Trophoblast cell (in vitro differentiated cells and primary cell): Measurements from ENCODE around the gene OR1M1.

Source experiments
- DNase-seq, 2 donors: peaks; one replicate each; pipeline ENCODE4 v3.0.0-alpha.2; 2016
- H2AFZ ChIP-seq: 2 replicates; pipeline ENCODE4 v1.6.1; 2013; ENCODE audit warnings: low read length, moderate library complexity, mild to moderate bottlenecking; ENCODE audit not compliant: insufficient read depth, poor library complexity
- H2AK5ac ChIP-seq: 2 replicates; pipeline ENCODE4 v1.6.1; 2013; ENCODE audit warnings: mild to moderate bottlenecking, low read length
- H2BK120ac ChIP-seq: 2 replicates; pipeline ENCODE4 v1.6.1; 2013; ENCODE audit warnings: low read length, mild to moderate bottlenecking, moderate library complexity; ENCODE audit not compliant: insufficient read depth, poor library complexity
- H2BK12ac ChIP-seq: 2 replicates; pipeline ENCODE4 v1.6.1; 2013; ENCODE audit warnings: mild to moderate bottlenecking, low read length, moderate library complexity
- H2BK5ac ChIP-seq: 2 replicates; pipeline ENCODE4 v1.6.1; 2013; ENCODE audit warnings: low read length, low read depth, moderate library complexity, mild to moderate bottlenecking; ENCODE audit not compliant: poor library complexity
- H3K14ac ChIP-seq: 2 replicates; pipeline ENCODE4 v1.6.1; 2013; ENCODE audit warnings: mild to moderate bottlenecking, low read length
- H3K18ac ChIP-seq: 2 replicates; pipeline ENCODE4 v1.6.1; 2013; ENCODE audit warnings: mild to moderate bottlenecking, low read length
- H3K23ac ChIP-seq: 2 replicates; pipeline ENCODE4 v1.6.1; 2013; ENCODE audit warnings: low read length
- H3K27ac ChIP-seq: 2 replicates; pipeline ENCODE4 v1.5.1; 2013; ENCODE audit warnings: low read depth, mild to moderate bottlenecking, inconsistent platforms, low read length, moderate library complexity
- H3K27me3 ChIP-seq: 2 replicates; pipeline ENCODE4 v1.6.1; 2013; ENCODE audit warnings: inconsistent platforms, mild to moderate bottlenecking, low read length, moderate library complexity; ENCODE audit not compliant: insufficient read depth
- H3K36me3 ChIP-seq, 2 experiments: 1 replicate in 1 of 2; 2 replicates in 1 of 2; pipeline ENCODE4 v1.6.1; 2013; ENCODE audit warnings: low read length in 2 of 2, mild to moderate bottlenecking in 2 of 2, moderate library complexity in 1 of 2; ENCODE audit not compliant: insufficient read depth in 2 of 2, control insufficient read depth in 1 of 2
- H3K4ac ChIP-seq: 2 replicates; pipeline ENCODE4 v1.6.1; 2013; ENCODE audit warnings: low read depth, mild to moderate bottlenecking, low read length, moderate library complexity
- H3K4me1 ChIP-seq, 2 experiments: 1 replicate in 1 of 2; 2 replicates in 1 of 2; pipeline ENCODE4 v1.6.1; 2013; ENCODE audit warnings: low read length in 2 of 2, mild to moderate bottlenecking in 2 of 2, moderate library complexity in 1 of 2; ENCODE audit not compliant: insufficient read depth in 2 of 2, control insufficient read depth in 1 of 2
- H3K4me2 ChIP-seq: 2 replicates; pipeline ENCODE4 v1.6.1; 2013; ENCODE audit warnings: inconsistent platforms, mild to moderate bottlenecking, low read length, moderate library complexity
- H3K4me3 ChIP-seq: 2 replicates; pipeline ENCODE4 v1.5.1; 2013; ENCODE audit warnings: mild to moderate bottlenecking, low read depth, low read length, inconsistent platforms
- H3K79me1 ChIP-seq: one replicate; pipeline ENCODE4 v1.6.1; 2013; ENCODE audit warnings: low read length
- H3K79me2 ChIP-seq: 2 replicates; pipeline ENCODE4 v1.6.1; 2013; ENCODE audit warnings: low read length, mild to moderate bottlenecking; ENCODE audit not compliant: control insufficient read depth, insufficient read depth, poor library complexity
- H3K9ac ChIP-seq: 2 replicates; pipeline ENCODE4 v1.6.1; 2013; ENCODE audit warnings: mild to moderate bottlenecking, low read length
- H3K9me3 ChIP-seq: 2 replicates; pipeline ENCODE4 v1.6.1; 2013; ENCODE audit warnings: low read depth, mild to moderate bottlenecking, control low read depth, inconsistent platforms, low read length; ENCODE audit not compliant: insufficient read depth
- H4K12ac ChIP-seq: 2 replicates; pipeline ENCODE4 v1.6.1; 2013; ENCODE audit warnings: low read depth, mild to moderate bottlenecking, low read length, moderate library complexity
- H4K8ac ChIP-seq: 2 replicates; pipeline ENCODE4 v1.6.1; 2013; ENCODE audit warnings: low read depth, mild to moderate bottlenecking, low read length, moderate library complexity
- H4K91ac ChIP-seq: one replicate; pipeline ENCODE4 v1.6.1; 2013; ENCODE audit warnings: low read depth, mild to moderate bottlenecking, low read length, moderate library complexity
- WGBS: extraction: QIAGEN DNeasy Blood & Tissue Kit; methylation state at CpG from one replicate; pipeline ENCODE4 v1.1.7; 2013; ENCODE audit warnings: missing lambda C conversion rate; ENCODE audit not compliant: insufficient read length, insufficient coverage; ENCODE audit errors: extremely low coverage; 5-methylcytosine and 5-hydroxymethylcytosine counted together

OR1M1 gene

GRCh38 chr19:9126900-9127405 is 40.1 kb downstream of the OR1M1 start, which contains the start of gene OR7G3:
OR7G3 (minus strand) TSS chr19:9126950; CDS start chr19:9126950, 0 bp downstream.
- no peak within 1 kb of the TSS for H2BK120ac ChIP-seq
- H4K12ac ChIP-seq, result no peak within 1 kb of the TSS
- H3K9ac ChIP-seq, result no peak within 1 kb of the TSS
- H4K8ac ChIP-seq, result no peak within 1 kb of the TSS
- no peak within 1 kb of the TSS for H3K23ac ChIP-seq
- H3K18ac ChIP-seq, result no peak within 1 kb of the TSS
- peaks cover 11% of the 10 kb centered on the region for H3K9me3 ChIP-seq
- no peak within 1 kb of the TSS for H3K4me2 ChIP-seq
- no CpG with 5 or more reads among the region's 1 CpG for WGBS
- no peak within 1 kb of the TSS for H4K91ac ChIP-seq
- no peaks in the 10 kb centered on the region for H3K27me3 ChIP-seq
- no peak within 1 kb of the TSS for H2AK5ac ChIP-seq
- no peak within 1 kb of the TSS for H2AFZ ChIP-seq
- H3K79me2 ChIP-seq, result no peaks in the 10 kb centered on the region
- no peaks in the 10 kb centered on the region for H3K79me1 ChIP-seq
- no peak for DNase-seq
- H3K4ac ChIP-seq, result no peak within 1 kb of the TSS
- H2BK12ac ChIP-seq, result no peak within 1 kb of the TSS
- H3K36me3 ChIP-seq, result no peaks in the 10 kb centered on the region
- no peak within 1 kb of the TSS for H3K4me3 ChIP-seq
- no peak within 1 kb of the TSS for H3K27ac ChIP-seq
- no peak within 1 kb of the TSS for H3K14ac ChIP-seq
- H2BK5ac ChIP-seq, result no peak within 1 kb of the TSS
- H3K4me1 ChIP-seq, result no peaks in the 10 kb centered on the region

GRCh38 chr19:9128171-9128570 is 41.3 kb downstream of the OR1M1 start:
- Histone ChIP-seq H3K27me3 (no peaks in the 10 kb centered on the region), H3K18ac (no peak overlapping the region), H3K4me2 (no peak overlapping the region), H3K79me2 (no peaks in the 10 kb centered on the region), H3K79me1 (no peaks in the 10 kb centered on the region), H3K9ac (no peak overlapping the region), H3K4me1 (no peaks in the 10 kb centered on the region), H3K27ac (no peak overlapping the region), H2BK5ac (no peak overlapping the region), H2AK5ac (no peak overlapping the region), H3K4me3 (no peak overlapping the region), H3K14ac (no peak overlapping the region), H3K9me3 (peaks cover 11% of the 10 kb centered on the region), H2BK12ac (no peak overlapping the region), H2BK120ac (no peak overlapping the region), H4K8ac (no peak overlapping the region), H2AFZ (no peak overlapping the region), H3K23ac (no peak overlapping the region), H3K36me3 (no peaks in the 10 kb centered on the region), H4K12ac (no peak overlapping the region), H3K4ac (no peak overlapping the region), H4K91ac (no peak overlapping the region)
- no peak for DNase-seq
- WGBS, result no CpG with 5 or more reads among the region's 3 CpGs

- Histone ChIP-seq H2AK5ac (no peak overlapping the region), H3K4me2 (no peak overlapping the region), H3K23ac (no peak overlapping the region), H3K79me1 (no peaks in the 10 kb centered on the region), H3K79me2 (no peaks in the 10 kb centered on the region), H2BK120ac (no peak overlapping the region), H2BK12ac (no peak overlapping the region), H3K36me3 (no peaks in the 10 kb centered on the region), H3K27ac (no peak overlapping the region), H3K4me3 (no peak overlapping the region), H3K4me1 (no peaks in the 10 kb centered on the region), H4K91ac (no peak overlapping the region), H3K9me3 (peaks cover 8% of the 10 kb centered on the region), H3K9ac (no peak overlapping the region), H4K12ac (no peak overlapping the region), H2AFZ (no peak overlapping the region), H3K27me3 (no peaks in the 10 kb centered on the region), H2BK5ac (no peak overlapping the region), H3K18ac (no peak overlapping the region), H3K4ac (no peak overlapping the region), H4K8ac (no peak overlapping the region), H3K14ac (no peak overlapping the region)
- WGBS, result no CpG with 5 or more reads among the region's 1 CpG
- DNase-seq, result no peak
Observed at GRCh38 chr19:9130965-9131364, 44.1 kb downstream of the OR1M1 start.

DNA sequence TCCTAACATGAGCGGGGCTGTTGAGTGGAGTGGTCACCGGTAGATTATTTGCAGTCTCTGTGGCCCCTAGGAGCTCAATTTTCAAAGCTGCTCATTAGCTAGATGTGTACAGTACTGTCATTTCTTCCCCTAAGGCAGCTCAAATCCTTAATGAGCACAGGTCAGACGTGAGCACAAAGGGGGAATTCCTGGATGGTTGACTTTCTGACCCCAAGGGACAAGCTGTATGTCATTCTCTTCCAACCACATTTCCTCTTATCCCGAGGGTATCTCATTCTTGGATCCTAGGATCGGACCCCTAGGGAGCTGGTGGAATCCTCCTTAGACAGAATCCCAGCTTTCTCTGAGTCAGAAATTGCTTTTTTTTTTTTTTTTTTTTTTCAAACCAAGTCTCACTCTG is 45.6 kb downstream of the OR1M1 start:
- no peak overlapping the region for H3K23ac ChIP-seq
- no peaks in the 10 kb centered on the region for H3K4me1 ChIP-seq
- H2BK120ac ChIP-seq, result no peak overlapping the region
- H3K9me3 ChIP-seq, result peaks cover 3% of the 10 kb centered on the region
- no peak overlapping the region for H2AFZ ChIP-seq
- H3K14ac ChIP-seq, result no peak overlapping the region
- H2BK5ac ChIP-seq, result no peak overlapping the region
- no peak overlapping the region for H3K4me2 ChIP-seq
- no peak overlapping the region for H3K9ac ChIP-seq
- H3K27ac ChIP-seq, result no peak overlapping the region
- H3K79me2 ChIP-seq, result no peaks in the 10 kb centered on the region
- H3K27me3 ChIP-seq, result no peaks in the 10 kb centered on the region
- H4K12ac ChIP-seq, result no peak overlapping the region
- no peak overlapping the region for H3K4me3 ChIP-seq
- no peak overlapping the region for H4K8ac ChIP-seq
- H2AK5ac ChIP-seq, result no peak overlapping the region
- no peak for DNase-seq
- no peaks in the 10 kb centered on the region for H3K79me1 ChIP-seq
- H3K18ac ChIP-seq, result no peak overlapping the region
- no CpG with 5 or more reads among the region's 5 CpGs for WGBS
- H4K91ac ChIP-seq, result no peak overlapping the region
- H3K36me3 ChIP-seq, result no peaks in the 10 kb centered on the region
- H3K4ac ChIP-seq, result no peak overlapping the region
- no peak overlapping the region for H2BK12ac ChIP-seq
